IMR-90 (cell line): ENCODE data around the gene RASGRF1. TPM values are rescaled to one million over a fixed set of nuclear protein-coding genes. Genes with fewer than 3 reads are reported as not detected.

Experiments used
- ATAC-seq: fragments of 200-7000 bp; cut with Tn5 transposase; 2 replicates; pipeline ENCODE4 v1.9.1; 2020; ENCODE audit warnings: low read depth, mild to moderate bottlenecking, moderate library complexity
- BruUV-seq: library from RNA; stranded (reverse); fragments of 400-500 nt; replicated peaks from 2 replicates; lab custom pipeline; 2021; lab: Mats Ljungman, UMichigan
- CTCF ChIA-PET: fragments of 300-600 bp; formaldehyde crosslinking; extraction: SDS; loops from one replicate; lab custom pipeline; 2021; ENCODE audit warnings: antibody characterized with exemption; lab: Yijun Ruan, JAX
- POLR2A ChIA-PET: fragments of 300-600 bp; sonication (Branson Sonifier 250); formaldehyde crosslinking; loops from one replicate; lab custom pipeline; 2022; ENCODE audit warnings: antibody characterized with exemption; ENCODE audit not compliant: unreplicated experiment; lab: Charles Lee
- DNase-seq: peaks from one replicate; pipeline ENCODE4 v3.0.0; 2013
- H2AFZ ChIP-seq: replicated peaks from 2 replicates; pipeline ENCODE3; 2013; ENCODE audit warnings: low read length, mild to moderate bottlenecking; ENCODE audit not compliant: poor library complexity
- H2AK5ac ChIP-seq: 2 replicates; pipeline ENCODE4 v1.6.1; 2013; ENCODE audit warnings: low read depth, low read length, inconsistent platforms
- H2AK9ac ChIP-seq: replicated peaks from 2 replicates; pipeline ENCODE3; 2013; ENCODE audit warnings: mild to moderate bottlenecking, low read depth, low read length, moderate library complexity; ENCODE audit not compliant: poor library complexity
- H2BK120ac ChIP-seq: 2 replicates; pipeline ENCODE4 v1.6.1; 2013; ENCODE audit warnings: low read depth, low read length, inconsistent platforms
- H2BK15ac ChIP-seq: 3 replicates; pipeline ENCODE4 v1.6.1; 2013; ENCODE audit warnings: low read depth, low read length, inconsistent platforms
- H2BK20ac ChIP-seq: 2 replicates; pipeline ENCODE4 v1.6.1; 2013; ENCODE audit warnings: low read depth, mild to moderate bottlenecking, inconsistent platforms, low read length, moderate library complexity
- H2BK5ac ChIP-seq: 2 replicates; pipeline ENCODE4 v1.6.1; 2013; ENCODE audit warnings: mild to moderate bottlenecking, low read depth, low read length, inconsistent platforms; ENCODE audit not compliant: poor library complexity, severe bottlenecking
- H3K14ac ChIP-seq: replicated peaks from 2 replicates; pipeline ENCODE4 v1.6.1; 2013; ENCODE audit warnings: low read depth, low read length, inconsistent platforms
- H3K18ac ChIP-seq: 2 replicates; pipeline ENCODE4 v1.6.1; 2013; ENCODE audit warnings: low read depth, low read length, control low read depth
- H3K23ac ChIP-seq: 2 replicates; pipeline ENCODE4 v1.6.1; 2013; ENCODE audit warnings: low read depth, low read length, inconsistent platforms
- H3K27ac ChIP-seq: 2 replicates; pipeline ENCODE4 v1.5.1; 2013; ENCODE audit warnings: mild to moderate bottlenecking, control low read depth, low read length; ENCODE audit not compliant: insufficient read depth
- H3K27me3 ChIP-seq: 2 replicates; pipeline ENCODE4 v1.6.1; 2013; ENCODE audit warnings: low read length; ENCODE audit not compliant: control insufficient read depth, insufficient read depth
- H3K36me3 ChIP-seq: 2 replicates; pipeline ENCODE4 v1.6.1; 2013; ENCODE audit warnings: low read length, mixed read lengths; ENCODE audit not compliant: control insufficient read depth, insufficient read depth
- H3K4ac ChIP-seq: 2 replicates; pipeline ENCODE4 v1.6.1; 2013; ENCODE audit warnings: low read depth, low read length, inconsistent platforms
- H3K4me1 ChIP-seq: 2 replicates; pipeline ENCODE4 v1.6.1; 2013; ENCODE audit warnings: low read length, mixed read lengths; ENCODE audit not compliant: control insufficient read depth, insufficient read depth
- H3K4me2 ChIP-seq: 2 replicates; pipeline ENCODE4 v1.6.1; 2013; ENCODE audit warnings: low read depth, mild to moderate bottlenecking, control low read depth, low read length, moderate library complexity
- H3K4me3 ChIP-seq: 2 replicates; pipeline ENCODE4 v1.5.1; 2013; ENCODE audit warnings: low read depth, mild to moderate bottlenecking, control low read depth, low read length, moderate library complexity; ENCODE audit not compliant: insufficient read depth
- H3K56ac ChIP-seq: 2 replicates; pipeline ENCODE4 v1.6.1; 2013; ENCODE audit warnings: low read length, inconsistent platforms; ENCODE audit not compliant: insufficient read depth; ENCODE audit errors: extremely low read depth
- H3K79me1 ChIP-seq, 2 experiments: 2 replicates each; pipeline ENCODE4 v1.6.1; 2013; ENCODE audit warnings: low read length in 2 of 2, inconsistent platforms in 1 of 2, low read depth in 1 of 2
- H3K9ac ChIP-seq: 2 replicates; pipeline ENCODE4 v1.6.1; 2013; ENCODE audit warnings: low read depth, low read length, control low read depth
- H3K9me1 ChIP-seq: 2 replicates; pipeline ENCODE4 v1.6.1; 2013; ENCODE audit warnings: low read length, inconsistent platforms; ENCODE audit not compliant: insufficient read depth
- H3K9me3 ChIP-seq: 2 replicates; pipeline ENCODE4 v1.6.1; 2013; ENCODE audit warnings: low read length; ENCODE audit not compliant: control insufficient read depth, insufficient read depth
- H4K20me1 ChIP-seq: 2 replicates; pipeline ENCODE4 v1.6.1; 2013; ENCODE audit warnings: low read length, inconsistent platforms; ENCODE audit not compliant: insufficient read depth
- H4K5ac ChIP-seq: 2 replicates; pipeline ENCODE4 v1.6.1; 2013; ENCODE audit warnings: mild to moderate bottlenecking, low read depth, low read length, control low read depth
- H4K8ac ChIP-seq, 2 experiments: 2 replicates each; pipeline ENCODE4 v1.6.1; 2013; ENCODE audit warnings: low read depth in 2 of 2, low read length in 2 of 2, control low read depth in 1 of 2, inconsistent platforms in 1 of 2
- H4K91ac ChIP-seq: 2 replicates; pipeline ENCODE4 v1.6.1; 2013; ENCODE audit warnings: low read depth, low read length, inconsistent platforms; ENCODE audit not compliant: insufficient read depth
- WGBS, 2 experiments: methylation state at CpG; one replicate each; pipeline versions ENCODE4 v1.1.5 to v1.1.7; 2013; ENCODE audit warnings: missing lambda C conversion rate in 2 of 2; ENCODE audit not compliant: insufficient read length in 1 of 2; ENCODE audit errors: extremely low coverage in 2 of 2; 5-methylcytosine and 5-hydroxymethylcytosine counted together
- dilution Hi-C: fragments of 300-500 bp; cut with HindIII; formaldehyde crosslinking; loops from one replicate; pipeline ENCODE4 v1.14.3; 2018; ENCODE audit warnings: low sequenced_read_pairs; ENCODE audit not compliant: unreplicated experiment
- in situ Hi-C: fragments of 300-500 bp; cut with MboI; formaldehyde crosslinking; loops from 3 replicates; pipeline ENCODE4 v1.14.3; 2019; ENCODE audit warnings: low sequenced_read_pairs, inconsistent platforms, mixed read lengths
- intact Hi-C: fragments of 100-400 bp; cut with micrococcal nuclease; formaldehyde crosslinking; loops from 2 replicates; pipeline ENCODE4 v1.10.0; 2022
- polyA plus RNA-seq, 3 experiments: library from polyadenylated mRNA; depleted of rRNA; stranded (reverse); fragments of >200 nt; gene quantifications; 2 replicates each; pipeline ENCODE4 v1.2.3, GENCODE V29; 2012; ENCODE audit warnings: low replicate concordance in 1 of 3
- total RNA-seq: library from RNA; depleted of rRNA; stranded (reverse); fragments of >200 nt; gene quantifications from 2 replicates; pipeline ENCODE4 v1.2.3, GENCODE V29; 2012
- TF ChIP-seq, protein P1 (sequence below): fragments of 150-350 bp; IDR thresholded peaks from 2 replicates; pipeline ENCODE4 v1.6.1; 2017; ENCODE audit warnings: mild to moderate bottlenecking, antibody characterized with exemption, low read length, low read depth

The RASGRF1 gene
- total and polyA plus RNA-seq, 2 of the 4 experiments (the other 2 are of a cell fraction): under 0.01 to 0.15 TPM

DNA sequence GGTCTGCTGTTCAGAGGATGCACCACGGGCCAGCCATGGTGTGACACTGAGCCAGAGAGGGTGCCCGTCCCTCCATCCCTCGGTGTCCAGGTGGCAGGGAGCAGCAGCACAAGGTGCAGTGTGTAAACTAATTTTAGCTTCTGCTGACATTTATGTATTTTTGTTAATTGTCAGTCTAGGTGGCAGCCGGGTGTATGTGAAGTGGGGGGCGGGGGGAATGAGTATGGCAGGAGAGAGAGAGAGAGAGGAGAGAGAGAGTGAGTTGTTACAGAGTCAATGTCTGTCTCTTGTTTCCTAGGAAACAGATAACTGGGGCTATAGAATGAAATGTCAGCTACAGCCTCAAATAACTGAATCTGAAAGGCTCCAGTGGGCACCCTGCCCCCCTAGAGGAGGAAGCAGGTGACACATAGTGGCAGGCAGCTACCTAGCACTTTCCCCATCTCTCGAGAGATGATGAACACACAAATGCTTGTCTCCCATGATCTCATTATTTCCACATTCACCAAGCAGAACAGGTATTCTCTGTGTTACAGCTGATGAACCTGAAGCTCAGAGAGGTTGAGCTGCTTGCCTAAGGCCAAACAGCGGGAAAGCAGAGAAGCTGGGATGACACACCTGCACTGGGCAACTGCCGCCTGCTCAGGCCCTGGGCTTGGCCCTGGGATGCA, 24.7 kb downstream of the RASGRF1 start:
- DNase-seq (no peak), ATAC-seq (no peak)
- Histone ChIP-seq H3K27ac (no peak overlapping the region), H2AK9ac (no peak overlapping the region), H3K4me3 (no peak overlapping the region), H3K79me1 (no peaks in the 10 kb centered on the region), H2BK20ac (no peak overlapping the region), H4K20me1 (no peaks in the 10 kb centered on the region), H3K18ac (no peak overlapping the region), H3K4me1 (no peaks in the 10 kb centered on the region), H3K4me2 (no peak overlapping the region), H4K8ac (no peak overlapping the region), H3K14ac (no peak overlapping the region), H3K56ac (no peak overlapping the region), H3K27me3 (peaks cover 16% of the 10 kb centered on the region), H3K36me3 (no peaks in the 10 kb centered on the region), H2BK120ac (no peak overlapping the region), H3K23ac (no peak overlapping the region), H2BK5ac (no peak overlapping the region), H3K9ac (no peak overlapping the region), H4K5ac (no peak overlapping the region), H3K9me3 (no peaks in the 10 kb centered on the region), H2BK15ac (no peak overlapping the region), H4K91ac (no peak overlapping the region), H3K4ac (no peak overlapping the region), H2AK5ac (no peak overlapping the region), H2AFZ (no peak overlapping the region), H3K9me1 (no peaks in the 10 kb centered on the region)
- TF ChIP-seq, protein P1, sequence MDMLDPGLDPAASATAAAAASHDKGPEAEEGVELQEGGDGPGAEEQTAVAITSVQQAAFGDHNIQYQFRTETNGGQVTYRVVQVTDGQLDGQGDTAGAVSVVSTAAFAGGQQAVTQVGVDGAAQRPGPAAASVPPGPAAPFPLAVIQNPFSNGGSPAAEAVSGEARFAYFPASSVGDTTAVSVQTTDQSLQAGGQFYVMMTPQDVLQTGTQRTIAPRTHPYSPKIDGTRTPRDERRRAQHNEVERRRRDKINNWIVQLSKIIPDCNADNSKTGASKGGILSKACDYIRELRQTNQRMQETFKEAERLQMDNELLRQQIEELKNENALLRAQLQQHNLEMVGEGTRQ: no peak
- dilution Hi-C loops: no loop called here
- ChIA-PET CTCF (no interaction called here), POLR2A (no interaction called here)
- BruUV-seq: no TSS peak
- in situ Hi-C loops: no loop called here
- intact Hi-C loops: no loop called here
- 46% methylated on average over 7 of the region's 8 CpGs; no CpG with 5 or more reads in 1 of the 2 experiments for WGBS, 2 experiments
